GM19099 (cell line): Measurements from ENCODE around the gene WDR45.

Source experiments
- POLR2A ChIP-seq: IDR thresholded peaks from 3 replicates; pipeline ENCODE4 v1.6.1; 2011; ENCODE audit warnings: low read depth; ENCODE audit not compliant: insufficient read length; ENCODE audit errors: extremely low read depth

Gene WDR45

GRCh38 chrX:49061916-49062315 is 17.8 kb downstream of the WDR45 start:
- TF ChIP-seq POLR2A, result no peak

GRCh38 chrX:49061490-49061889 is 18.2 kb downstream of the WDR45 start:
- no peak for TF ChIP-seq POLR2A

- no peak for TF ChIP-seq POLR2A
These were observed 18.8 kb downstream of the WDR45 start for GRCh38 chrX:49060914-49061313.

GRCh38 chrX:49059681-49060085 is 20.0 kb downstream of the WDR45 start:
- TF ChIP-seq POLR2A, result no peak

GRCh38 chrX:49059201-49059600 is 20.5 kb downstream of the WDR45 start:
- TF ChIP-seq POLR2A, result no peak

GRCh38 chrX:49058794-49059193 is 20.9 kb downstream of the WDR45 start, which contains the start of gene CCDC120:
CCDC120 (plus strand) TSS chrX:49058999; CDS start chrX:49062042, 3,043 bp downstream.
- no peak for TF ChIP-seq POLR2A

GRCh38 chrX:49054073-49054762 is 25.5 kb downstream of the WDR45 start:
- no peak for TF ChIP-seq POLR2A

- peak; percentile 44 for TF ChIP-seq POLR2A
These were observed 26.2 kb downstream of the WDR45 start for GRCh38 chrX:49053223-49054072.

- TF ChIP-seq POLR2A, result no peak
These were observed 35.8 kb downstream of the WDR45 start for GRCh38 chrX:49043987-49044281.

GRCh38 chrX:49043220-49043986 is 36.3 kb downstream of the WDR45 start, which contains the start of gene TFE3:
TFE3 (minus strand) TSS chrX:49043357; CDS start chrX:49043226, 131 bp downstream.
- peak; percentile 28 for TF ChIP-seq POLR2A

GRCh38 chrX:49042581-49043219 is 37.0 kb downstream of the WDR45 start:
- TF ChIP-seq POLR2A, result no peak

- TF ChIP-seq POLR2A, result no peak
These were observed 37.7 kb downstream of the WDR45 start for GRCh38 chrX:49041744-49042580.

- no peak for TF ChIP-seq POLR2A
These were observed 39.2 kb downstream of the WDR45 start for GRCh38 chrX:49040376-49040955.

GRCh38 chrX:49039598-49040375 is 39.9 kb downstream of the WDR45 start:
- no peak for TF ChIP-seq POLR2A
